ENCODE data around the gene CEBPE. TPM values are rescaled to one million over a fixed set of nuclear protein-coding genes. Genes with fewer than 3 reads are reported as not detected.

CEBPE gene
- total RNA-seq, 2 experiments from 2014 or later: 1.1 to 2.3 TPM

- CTCF ChIA-PET (ENCODE audit: unreplicated experiment): interaction anchor here (1.2 to 1.4 kb wide), 2 partner anchors 9 to 17 kb away, joined by 6 read pairs; partner anchors contain the start of genes ACIN1 and C14orf119
- TF ChIP-seq CTCF (conservative IDR thresholded peaks at IDR 0.05; ENCODE audit: low read length): no peak
- no peak for TF ChIP-seq EZH2phosphoT487 (IDR thresholded peaks at IDR 0.05; ENCODE audit: borderline replicate concordance, low read depth, low read length)
- H3K4me3 ChIP-seq (ENCODE audit: low read depth, low read length, poor library complexity, severe bottlenecking): no peak overlapping the region
- no peaks in the 10 kb centered on the region for H3K4me1 ChIP-seq (ENCODE audit: insufficient read depth, low read length, poor library complexity, severe bottlenecking)
- no peak for DNase-seq (ENCODE audit: low spot score)
- no peak overlapping the region for H2AFZ ChIP-seq (ENCODE audit: low read length)
- POLR2A ChIA-PET: interaction anchor here (0.6 to 2.4 kb wide), 3 partner anchors 15 to 1841 kb away, joined by 3 to 7 read pairs (median 4); partner anchors contain the start of genes ACIN1 and C14orf119
- no TSS peak for BruUV-seq (replicated peaks)
- H3K4me2 ChIP-seq (ENCODE audit: low read length): no peak overlapping the region
- peak overlapping the region; percentile 11 for H3K27ac ChIP-seq (ENCODE audit: low read depth, low read length, poor library complexity, severe bottlenecking)
- no peaks in the 10 kb centered on the region for H4K20me1 ChIP-seq (ENCODE audit: insufficient read depth, low read length)
- H3K9me3 ChIP-seq (ENCODE audit: low read length): no peaks in the 10 kb centered on the region
- peaks cover 99% of the 10 kb centered on the region for H3K36me3 ChIP-seq (ENCODE audit: insufficient read depth, low read length)
- no peaks in the 10 kb centered on the region for H3K79me2 ChIP-seq (ENCODE audit: insufficient read depth, low read depth, low read length)
- H3K9me2 ChIP-seq (ENCODE audit: insufficient read depth, low read length): no peaks in the 10 kb centered on the region
- intact Hi-C loops (cut with micrococcal nuclease; ENCODE audit: unreplicated experiment): no loop called here
Measured at GRCh38 chr14:23077962-23078361, 41.1 kb downstream of the CEBPE start.

DNA sequence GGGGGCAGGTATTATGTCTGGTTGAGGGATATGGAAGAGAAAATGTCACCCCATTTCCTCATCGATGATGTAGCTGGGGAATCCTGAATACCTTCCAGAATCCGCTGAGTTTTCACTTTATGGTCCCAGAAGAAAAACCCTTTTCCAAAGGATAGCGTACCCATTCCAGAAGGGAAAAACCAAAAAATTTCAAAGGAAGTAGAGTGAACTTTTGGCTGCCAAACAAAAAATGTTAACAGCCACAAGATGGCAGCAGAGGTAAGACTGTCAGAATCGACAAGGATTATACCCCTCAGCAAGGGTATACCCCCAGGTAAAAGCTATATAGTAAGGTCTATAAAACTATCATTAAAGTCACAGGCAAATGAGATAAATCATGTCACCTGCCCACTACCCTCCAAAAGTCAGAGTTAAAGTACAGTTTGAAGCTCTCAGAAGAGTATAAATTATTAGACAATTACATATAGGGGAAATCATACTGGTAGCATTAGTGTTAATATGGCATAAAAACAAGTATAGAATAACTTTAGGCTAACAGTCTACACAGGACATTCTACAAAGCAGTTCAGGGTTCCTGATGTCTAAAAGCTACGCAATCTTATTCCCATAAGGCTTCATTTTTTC, 42.2 kb downstream of the CEBPE start:
- POLR2A ChIA-PET: interaction anchor here (0.5 to 2.4 kb wide), 4 partner anchors 18 to 209 kb away, joined by 3 to 7 read pairs (median 4); partner anchors contain the start of genes ACIN1 and C14orf119
- Histone ChIP-seq H3K79me2 (ENCODE audit: insufficient read depth, low read depth, low read length) (no peaks in the 10 kb centered on the region), H3K9me2 (ENCODE audit: insufficient read depth, low read length) (no peaks in the 10 kb centered on the region), H3K4me1 (ENCODE audit: insufficient read depth, low read length, poor library complexity, severe bottlenecking) (peaks cover 4% of the 10 kb centered on the region), H2AFZ (ENCODE audit: low read length) (no peak overlapping the region), H3K9me3 (ENCODE audit: low read length) (no peaks in the 10 kb centered on the region), H3K36me3 (ENCODE audit: insufficient read depth, low read length) (peaks cover 99% of the 10 kb centered on the region), H3K27ac (ENCODE audit: low read depth, low read length, poor library complexity, severe bottlenecking) (no peak overlapping the region), H3K4me2 (ENCODE audit: low read length) (no peak overlapping the region), H4K20me1 (ENCODE audit: insufficient read depth, low read length) (no peaks in the 10 kb centered on the region), H3K4me3 (ENCODE audit: low read depth, low read length, poor library complexity, severe bottlenecking) (no peak overlapping the region)
- BruUV-seq (replicated peaks): no TSS peak
- intact Hi-C loops (cut with micrococcal nuclease; ENCODE audit: unreplicated experiment): no loop called here
- CTCF ChIA-PET (ENCODE audit: unreplicated experiment): interaction anchor here (0.8 to 1.5 kb wide), 5 partner anchors 8 to 43 kb away, joined by 3 to 6 read pairs (median 5); partner anchors contain the start of genes ACIN1 and C14orf119
- TF ChIP-seq EZH2phosphoT487 (IDR thresholded peaks at IDR 0.05; ENCODE audit: borderline replicate concordance, low read depth, low read length) (no peak), CTCF (conservative IDR thresholded peaks at IDR 0.05; ENCODE audit: low read length) (peak; percentile 92)
- peak; percentile 57 for DNase-seq (ENCODE audit: low spot score)

GRCh38 chr14:23074906-23075305, 44.1 kb downstream of the CEBPE start:
- CTCF ChIA-PET (ENCODE audit: unreplicated experiment): no interaction called here
- POLR2A ChIA-PET: interaction anchor here (0.6 kb wide), 2 partner anchors 16 to 251 kb away, joined by 3 to 4 read pairs; no protein-coding TSS in a partner anchor
- H3K4me1 ChIP-seq (ENCODE audit: insufficient read depth, low read length, poor library complexity, severe bottlenecking): peaks cover 15% of the 10 kb centered on the region
- no peak overlapping the region for H3K4me2 ChIP-seq (ENCODE audit: low read length)
- no peak overlapping the region for H3K4me3 ChIP-seq (ENCODE audit: low read depth, low read length, poor library complexity, severe bottlenecking)
- H3K27ac ChIP-seq (ENCODE audit: low read depth, low read length, poor library complexity, severe bottlenecking): no peak overlapping the region
- TF ChIP-seq CTCF (conservative IDR thresholded peaks at IDR 0.05; ENCODE audit: low read length) (no peak), EZH2phosphoT487 (IDR thresholded peaks at IDR 0.05; ENCODE audit: borderline replicate concordance, low read depth, low read length) (no peak)
- H3K9me2 ChIP-seq (ENCODE audit: insufficient read depth, low read length): no peaks in the 10 kb centered on the region
- DNase-seq (ENCODE audit: low spot score): no peak
- H3K9me3 ChIP-seq (ENCODE audit: low read length): no peaks in the 10 kb centered on the region
- H2AFZ ChIP-seq (ENCODE audit: low read length): no peak overlapping the region
- peaks cover 12% of the 10 kb centered on the region for H3K79me2 ChIP-seq (ENCODE audit: insufficient read depth, low read depth, low read length)
- H4K20me1 ChIP-seq (ENCODE audit: insufficient read depth, low read length): no peaks in the 10 kb centered on the region
- H3K36me3 ChIP-seq (ENCODE audit: insufficient read depth, low read length): peaks cover 84% of the 10 kb centered on the region
- no TSS peak for BruUV-seq (replicated peaks)
- intact Hi-C loops (cut with micrococcal nuclease; ENCODE audit: unreplicated experiment): loop anchor here (5.0 kb wide), 1 partner anchor 227 kb away; the partner anchor contains the start of gene PPP1R3E
